GM21825 (cell line): Measurements from ENCODE around the gene UTP20.

ENCODE experiments used
- ATAC-seq: cut with Tn5 transposase; IDR thresholded peaks from one replicate; pipeline ENCODE4 v1.9.1; 2021; ENCODE audit warnings: mild to moderate bottlenecking, moderate library complexity; ENCODE audit not compliant: unreplicated experiment

Gene UTP20

GRCh38 chr12:101280006-101280505 lies at the start of gene UTP20:
Gene UTP20, plus strand, starts transcription at chr12:101280105. Its CDS starts 178 bp downstream, at chr12:101280283.
- ATAC-seq = peak; percentile 100

GRCh38 chr12:101230547-101230946 lies 49.4 kb upstream of the UTP20 start:
- no peak for ATAC-seq

GRCh38 chr12:101231636-101232035 lies 48.3 kb upstream of the UTP20 start:
- ATAC-seq = no peak

GRCh38 chr12:101235686-101236085 lies 44.2 kb upstream of the UTP20 start:
- no peak for ATAC-seq

- ATAC-seq = no peak
Observed at GRCh38 chr12:101238306-101238705, 41.6 kb upstream of the UTP20 start.

- ATAC-seq = no peak
Observed at GRCh38 chr12:101238800-101239329, 41.0 kb upstream of the UTP20 start.

GRCh38 chr12:101243074-101243473 lies 36.8 kb upstream of the UTP20 start:
- ATAC-seq = no peak

- ATAC-seq = no peak
Observed at GRCh38 chr12:101243616-101244015, 36.3 kb upstream of the UTP20 start.

GRCh38 chr12:101256266-101256665 lies 23.6 kb upstream of the UTP20 start:
- ATAC-seq = no peak

GRCh38 chr12:101257357-101257756 lies 22.5 kb upstream of the UTP20 start:
- no peak for ATAC-seq

GRCh38 chr12:101267111-101267510 lies 12.8 kb upstream of the UTP20 start:
- ATAC-seq = no peak

GRCh38 chr12:101276433-101276832 lies 3.5 kb upstream of the UTP20 start:
- no peak for ATAC-seq

GRCh38 chr12:101277443-101277842 lies 2.5 kb upstream of the UTP20 start:
- no peak for ATAC-seq

GRCh38 chr12:101287357-101287756 lies 7.5 kb downstream of the UTP20 start:
- ATAC-seq = no peak

- no peak for ATAC-seq
Observed at GRCh38 chr12:101297661-101298060, 17.8 kb downstream of the UTP20 start.

- no peak for ATAC-seq
Observed at GRCh38 chr12:101298426-101298825, 18.5 kb downstream of the UTP20 start.

GRCh38 chr12:101299346-101299745 lies 19.4 kb downstream of the UTP20 start:
- no peak for ATAC-seq

- no peak for ATAC-seq
Observed at GRCh38 chr12:101299931-101300330, 20.0 kb downstream of the UTP20 start.

GRCh38 chr12:101302741-101303140 lies 22.8 kb downstream of the UTP20 start:
- no peak for ATAC-seq

- no peak for ATAC-seq
Observed at GRCh38 chr12:101305226-101305779, 25.4 kb downstream of the UTP20 start.

- ATAC-seq = no peak
Observed at GRCh38 chr12:101305794-101306193, 25.9 kb downstream of the UTP20 start.

GRCh38 chr12:101322480-101322879 lies 42.6 kb downstream of the UTP20 start:
- no peak for ATAC-seq

GRCh38 chr12:101323255-101323654 lies 43.4 kb downstream of the UTP20 start:
- no peak for ATAC-seq
